Trophoblast cell (in vitro differentiated cells and primary cell): ENCODE measurements around the gene ZDHHC14.
A peak's percentile ranks its signal among the peaks of the same experiment; 100 is the strongest.

Experiments
- DNase-seq, 2 donors: peaks; one replicate each; pipeline ENCODE4 v3.0.0-alpha.2; 2016
- H2AFZ ChIP-seq: 2 replicates; pipeline ENCODE4 v1.6.1; 2013; ENCODE audit warnings: low read length, moderate library complexity, mild to moderate bottlenecking; ENCODE audit not compliant: insufficient read depth, poor library complexity
- H2AK5ac ChIP-seq: 2 replicates; pipeline ENCODE4 v1.6.1; 2013; ENCODE audit warnings: mild to moderate bottlenecking, low read length
- H2BK120ac ChIP-seq: 2 replicates; pipeline ENCODE4 v1.6.1; 2013; ENCODE audit warnings: low read length, mild to moderate bottlenecking, moderate library complexity; ENCODE audit not compliant: insufficient read depth, poor library complexity
- H2BK12ac ChIP-seq: 2 replicates; pipeline ENCODE4 v1.6.1; 2013; ENCODE audit warnings: mild to moderate bottlenecking, low read length, moderate library complexity
- H2BK5ac ChIP-seq: 2 replicates; pipeline ENCODE4 v1.6.1; 2013; ENCODE audit warnings: low read length, low read depth, moderate library complexity, mild to moderate bottlenecking; ENCODE audit not compliant: poor library complexity
- H3K14ac ChIP-seq: 2 replicates; pipeline ENCODE4 v1.6.1; 2013; ENCODE audit warnings: mild to moderate bottlenecking, low read length
- H3K18ac ChIP-seq: 2 replicates; pipeline ENCODE4 v1.6.1; 2013; ENCODE audit warnings: mild to moderate bottlenecking, low read length
- H3K23ac ChIP-seq: 2 replicates; pipeline ENCODE4 v1.6.1; 2013; ENCODE audit warnings: low read length
- H3K27ac ChIP-seq: 2 replicates; pipeline ENCODE4 v1.5.1; 2013; ENCODE audit warnings: low read depth, mild to moderate bottlenecking, inconsistent platforms, low read length, moderate library complexity
- H3K27me3 ChIP-seq: 2 replicates; pipeline ENCODE4 v1.6.1; 2013; ENCODE audit warnings: inconsistent platforms, mild to moderate bottlenecking, low read length, moderate library complexity; ENCODE audit not compliant: insufficient read depth
- H3K36me3 ChIP-seq, 2 experiments: 1 replicate in 1 of 2; 2 replicates in 1 of 2; pipeline ENCODE4 v1.6.1; 2013; ENCODE audit warnings: low read length in 2 of 2, mild to moderate bottlenecking in 2 of 2, moderate library complexity in 1 of 2; ENCODE audit not compliant: insufficient read depth in 2 of 2, control insufficient read depth in 1 of 2
- H3K4ac ChIP-seq: 2 replicates; pipeline ENCODE4 v1.6.1; 2013; ENCODE audit warnings: low read depth, mild to moderate bottlenecking, low read length, moderate library complexity
- H3K4me1 ChIP-seq, 2 experiments: 1 replicate in 1 of 2; 2 replicates in 1 of 2; pipeline ENCODE4 v1.6.1; 2013; ENCODE audit warnings: low read length in 2 of 2, mild to moderate bottlenecking in 2 of 2, moderate library complexity in 1 of 2; ENCODE audit not compliant: insufficient read depth in 2 of 2, control insufficient read depth in 1 of 2
- H3K4me2 ChIP-seq: 2 replicates; pipeline ENCODE4 v1.6.1; 2013; ENCODE audit warnings: inconsistent platforms, mild to moderate bottlenecking, low read length, moderate library complexity
- H3K4me3 ChIP-seq: 2 replicates; pipeline ENCODE4 v1.5.1; 2013; ENCODE audit warnings: mild to moderate bottlenecking, low read depth, low read length, inconsistent platforms
- H3K79me1 ChIP-seq: one replicate; pipeline ENCODE4 v1.6.1; 2013; ENCODE audit warnings: low read length
- H3K79me2 ChIP-seq: 2 replicates; pipeline ENCODE4 v1.6.1; 2013; ENCODE audit warnings: low read length, mild to moderate bottlenecking; ENCODE audit not compliant: control insufficient read depth, insufficient read depth, poor library complexity
- H3K9ac ChIP-seq: 2 replicates; pipeline ENCODE4 v1.6.1; 2013; ENCODE audit warnings: mild to moderate bottlenecking, low read length
- H3K9me3 ChIP-seq: 2 replicates; pipeline ENCODE4 v1.6.1; 2013; ENCODE audit warnings: low read depth, mild to moderate bottlenecking, control low read depth, inconsistent platforms, low read length; ENCODE audit not compliant: insufficient read depth
- H4K12ac ChIP-seq: 2 replicates; pipeline ENCODE4 v1.6.1; 2013; ENCODE audit warnings: low read depth, mild to moderate bottlenecking, low read length, moderate library complexity
- H4K8ac ChIP-seq: 2 replicates; pipeline ENCODE4 v1.6.1; 2013; ENCODE audit warnings: low read depth, mild to moderate bottlenecking, low read length, moderate library complexity
- H4K91ac ChIP-seq: one replicate; pipeline ENCODE4 v1.6.1; 2013; ENCODE audit warnings: low read depth, mild to moderate bottlenecking, low read length, moderate library complexity
- WGBS: extraction: QIAGEN DNeasy Blood & Tissue Kit; methylation state at CpG from one replicate; pipeline ENCODE4 v1.1.7; 2013; ENCODE audit warnings: missing lambda C conversion rate; ENCODE audit not compliant: insufficient read length, insufficient coverage; ENCODE audit errors: extremely low coverage; 5-methylcytosine and 5-hydroxymethylcytosine counted together

The ZDHHC14 gene

DNA sequence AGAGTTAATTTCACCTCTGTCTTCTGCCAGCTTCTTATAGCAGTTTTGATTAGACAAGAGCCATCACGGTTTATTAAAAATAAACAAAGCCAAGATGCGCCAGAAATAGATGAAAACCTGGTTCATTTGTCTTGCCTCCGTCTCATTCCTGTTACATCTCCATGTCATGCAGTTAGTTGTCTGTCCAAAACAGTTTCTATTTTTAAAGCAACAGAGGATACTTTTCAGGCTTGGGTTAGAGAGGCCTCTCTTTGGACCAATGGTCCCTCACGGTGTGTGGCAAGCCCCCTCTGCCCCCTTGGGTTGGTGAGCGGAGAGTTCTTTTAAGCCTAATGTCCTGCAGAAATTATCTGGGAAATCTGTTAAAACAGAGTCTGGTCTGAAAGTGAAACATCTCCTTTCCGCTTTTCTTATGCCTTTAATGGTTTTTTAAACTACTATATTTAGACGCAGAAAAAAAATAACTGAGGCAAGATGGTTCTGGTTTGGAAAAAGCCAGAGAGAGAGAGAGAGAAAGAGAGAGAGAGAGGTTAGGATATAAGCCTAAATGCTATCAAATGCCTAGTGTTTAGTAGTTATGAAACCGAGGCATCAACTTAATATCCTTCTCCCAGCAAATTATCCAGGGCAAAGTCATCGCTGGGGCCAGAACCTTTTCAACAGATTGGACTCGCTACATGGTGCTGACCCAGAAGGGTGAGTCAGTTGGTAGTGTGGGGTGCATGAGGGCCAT is 64.5 kb downstream of the ZDHHC14 start:
- no peaks in the 10 kb centered on the region for H3K79me2 ChIP-seq
- no peak overlapping the region for H2BK120ac ChIP-seq
- no peak overlapping the region for H3K9ac ChIP-seq
- H3K36me3 ChIP-seq = no peaks in the 10 kb centered on the region
- no peak overlapping the region for H3K27ac ChIP-seq
- H3K4me1 ChIP-seq = peaks cover 0 to 2% of the 10 kb centered on the region in 2 experiments
- WGBS = no CpG with 5 or more reads among the region's 10 CpGs
- H3K18ac ChIP-seq = no peak overlapping the region
- H3K79me1 ChIP-seq = no peaks in the 10 kb centered on the region
- H2AK5ac ChIP-seq = no peak overlapping the region
- H4K91ac ChIP-seq = no peak overlapping the region
- no peak overlapping the region for H3K23ac ChIP-seq
- no peaks in the 10 kb centered on the region for H3K9me3 ChIP-seq
- H2BK12ac ChIP-seq = no peak overlapping the region
- no peak overlapping the region for H3K4me2 ChIP-seq
- no peak overlapping the region for H2AFZ ChIP-seq
- H4K8ac ChIP-seq = no peak overlapping the region
- H3K14ac ChIP-seq = no peak overlapping the region
- DNase-seq = no peak
- H3K4me3 ChIP-seq = no peak overlapping the region
- H4K12ac ChIP-seq = no peak overlapping the region
- H2BK5ac ChIP-seq = no peak overlapping the region
- no peaks in the 10 kb centered on the region for H3K27me3 ChIP-seq
- H3K4ac ChIP-seq = no peak overlapping the region

DNA sequence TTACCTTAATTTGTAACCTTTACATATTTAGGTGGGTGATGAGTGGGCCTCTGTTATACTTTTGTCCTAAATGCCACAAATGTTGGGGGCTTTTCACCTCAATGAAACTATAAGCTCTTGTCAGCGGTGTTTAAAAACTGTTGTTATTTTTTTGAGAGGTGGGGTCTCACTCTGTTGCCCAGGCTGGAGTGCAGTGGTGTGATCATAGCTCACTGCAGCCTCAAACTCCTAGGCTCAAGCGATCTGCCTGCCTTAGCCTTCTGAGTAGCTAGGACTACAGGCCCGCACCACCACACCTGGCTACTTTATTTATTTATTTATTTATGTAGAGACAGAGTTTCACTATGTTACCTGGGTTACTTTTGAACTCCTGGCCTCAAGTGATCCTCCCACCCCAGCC is 66.7 kb downstream of the ZDHHC14 start:
- Histone ChIP-seq H3K4me1 (no peaks in the 10 kb centered on the region), H3K4me3 (no peak overlapping the region), H3K4me2 (no peak overlapping the region), H3K36me3 (no peaks in the 10 kb centered on the region), H3K27me3 (no peaks in the 10 kb centered on the region), H3K23ac (no peak overlapping the region), H3K27ac (no peak overlapping the region), H3K9me3 (no peaks in the 10 kb centered on the region), H2AFZ (no peak overlapping the region), H3K18ac (no peak overlapping the region), H2AK5ac (no peak overlapping the region), H2BK12ac (no peak overlapping the region), H3K14ac (no peak overlapping the region), H3K79me1 (no peaks in the 10 kb centered on the region), H2BK5ac (no peak overlapping the region), H3K4ac (no peak overlapping the region), H2BK120ac (no peak overlapping the region), H4K8ac (no peak overlapping the region), H3K9ac (no peak overlapping the region), H3K79me2 (no peaks in the 10 kb centered on the region), H4K12ac (no peak overlapping the region), H4K91ac (no peak overlapping the region)
- WGBS = no CpG with 5 or more reads among the region's 3 CpGs
- no peak for DNase-seq

DNA sequence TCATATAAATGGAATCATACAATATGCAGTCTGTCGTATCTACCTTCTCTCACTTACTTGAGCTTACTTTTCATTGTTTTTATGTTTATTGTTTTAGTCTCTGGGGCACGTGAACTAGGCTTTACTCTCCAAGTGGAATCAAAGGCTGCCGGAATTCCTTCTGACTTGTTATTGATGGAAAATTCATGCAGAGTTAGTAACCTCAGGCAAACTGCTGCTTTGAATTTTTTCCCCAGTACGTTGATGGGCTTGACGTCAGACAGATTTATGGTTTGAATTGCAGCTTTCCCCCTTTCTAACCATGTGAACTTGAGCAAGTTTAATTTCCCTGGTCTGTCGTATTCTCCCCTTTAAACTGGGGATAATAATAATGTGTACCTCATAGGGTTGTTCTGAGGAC is 68.6 kb downstream of the ZDHHC14 start:
- no peak overlapping the region for H3K4me3 ChIP-seq
- H4K12ac ChIP-seq = no peak overlapping the region
- H3K23ac ChIP-seq = no peak overlapping the region
- WGBS = no CpG with 5 or more reads among the region's 6 CpGs
- H3K4me2 ChIP-seq = no peak overlapping the region
- no peak overlapping the region for H3K27ac ChIP-seq
- H2BK120ac ChIP-seq = no peak overlapping the region
- no peaks in the 10 kb centered on the region for H3K4me1 ChIP-seq
- no peaks in the 10 kb centered on the region for H3K27me3 ChIP-seq
- H2BK12ac ChIP-seq = no peak overlapping the region
- H3K36me3 ChIP-seq = no peaks in the 10 kb centered on the region
- H3K18ac ChIP-seq = no peak overlapping the region
- no peak overlapping the region for H4K8ac ChIP-seq
- H3K4ac ChIP-seq = no peak overlapping the region
- no peak overlapping the region for H2AK5ac ChIP-seq
- H3K79me1 ChIP-seq = no peaks in the 10 kb centered on the region
- H3K79me2 ChIP-seq = no peaks in the 10 kb centered on the region
- no peak overlapping the region for H2BK5ac ChIP-seq
- H3K9me3 ChIP-seq = no peaks in the 10 kb centered on the region
- no peak overlapping the region for H4K91ac ChIP-seq
- peak; percentile 60 to 81 for DNase-seq
- no peak overlapping the region for H3K14ac ChIP-seq
- H3K9ac ChIP-seq = no peak overlapping the region
- no peak overlapping the region for H2AFZ ChIP-seq

DNA sequence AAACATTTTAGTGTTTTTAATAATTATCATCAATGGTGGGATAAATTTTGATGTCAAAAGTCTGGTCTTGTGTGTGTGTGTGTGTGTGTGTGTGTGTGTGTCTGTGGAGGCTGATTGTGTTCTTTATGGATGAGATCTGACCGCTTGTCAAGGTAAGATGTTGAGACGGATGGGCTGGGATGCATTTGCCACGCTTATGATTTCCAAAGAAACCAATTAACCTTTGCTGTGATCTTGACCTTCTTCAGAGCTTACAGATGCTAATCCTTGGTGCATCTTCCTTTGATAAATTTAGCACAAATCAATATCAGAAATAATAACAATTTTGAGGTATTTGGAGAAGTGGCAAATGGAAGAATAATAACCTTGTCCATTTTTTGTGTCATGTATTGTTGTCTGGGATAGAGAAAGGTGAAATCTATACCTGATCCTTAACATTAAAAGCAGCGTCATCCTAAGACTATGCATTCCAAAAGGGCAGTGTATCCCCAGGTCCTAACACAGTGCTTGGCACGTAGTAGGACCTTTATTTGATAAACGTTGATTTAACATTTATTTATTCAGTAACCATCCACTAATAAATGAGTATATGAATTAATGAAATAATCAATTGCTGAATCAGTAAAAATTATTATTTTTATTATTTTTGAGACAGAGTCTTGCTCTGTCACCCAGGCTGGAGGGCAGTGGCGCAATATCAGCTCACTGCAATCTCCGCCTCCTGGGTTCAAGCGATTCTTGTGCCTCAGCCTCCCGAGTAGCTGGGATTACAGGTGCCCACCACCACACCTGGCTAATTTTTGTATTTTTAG is 70.1 kb downstream of the ZDHHC14 start:
- H3K36me3 ChIP-seq = no peaks in the 10 kb centered on the region
- H3K4me2 ChIP-seq = no peak overlapping the region
- no peak for DNase-seq
- H3K79me1 ChIP-seq = no peaks in the 10 kb centered on the region
- H3K4me1 ChIP-seq = peaks cover 0 to 1% of the 10 kb centered on the region in 2 experiments
- no peak overlapping the region for H4K91ac ChIP-seq
- H2AFZ ChIP-seq = no peak overlapping the region
- H3K9ac ChIP-seq = no peak overlapping the region
- no peak overlapping the region for H3K23ac ChIP-seq
- no peak overlapping the region for H2BK120ac ChIP-seq
- H4K8ac ChIP-seq = no peak overlapping the region
- no peaks in the 10 kb centered on the region for H3K27me3 ChIP-seq
- H4K12ac ChIP-seq = no peak overlapping the region
- H3K14ac ChIP-seq = no peak overlapping the region
- no peaks in the 10 kb centered on the region for H3K79me2 ChIP-seq
- no peak overlapping the region for H2AK5ac ChIP-seq
- WGBS = no CpG with 5 or more reads among the region's 10 CpGs
- H2BK12ac ChIP-seq = no peak overlapping the region
- H3K4ac ChIP-seq = no peak overlapping the region
- H3K27ac ChIP-seq = no peak overlapping the region
- H3K4me3 ChIP-seq = no peak overlapping the region
- no peaks in the 10 kb centered on the region for H3K9me3 ChIP-seq
- no peak overlapping the region for H3K18ac ChIP-seq
- H2BK5ac ChIP-seq = no peak overlapping the region
